GM23248 (cell line): ENCODE measurements around the gene EMP2.

Experiments
- EZH2 ChIP-seq: fragments of 200-600 bp; sonication (generic); IDR thresholded peaks from 2 replicates; pipeline ENCODE4 v1.6.1; 2018; ENCODE audit warnings: antibody characterized with exemption, mild to moderate bottlenecking; ENCODE audit not compliant: insufficient read depth, poor library complexity, severe bottlenecking
- EZH2phosphoT487 ChIP-seq: fragments of 200-600 bp; sonication (generic); IDR thresholded peaks from 2 replicates; pipeline ENCODE4 v1.6.1; 2018; ENCODE audit warnings: antibody characterized with exemption, moderate library complexity, mild to moderate bottlenecking, low read depth; ENCODE audit not compliant: insufficient read depth

DNA sequence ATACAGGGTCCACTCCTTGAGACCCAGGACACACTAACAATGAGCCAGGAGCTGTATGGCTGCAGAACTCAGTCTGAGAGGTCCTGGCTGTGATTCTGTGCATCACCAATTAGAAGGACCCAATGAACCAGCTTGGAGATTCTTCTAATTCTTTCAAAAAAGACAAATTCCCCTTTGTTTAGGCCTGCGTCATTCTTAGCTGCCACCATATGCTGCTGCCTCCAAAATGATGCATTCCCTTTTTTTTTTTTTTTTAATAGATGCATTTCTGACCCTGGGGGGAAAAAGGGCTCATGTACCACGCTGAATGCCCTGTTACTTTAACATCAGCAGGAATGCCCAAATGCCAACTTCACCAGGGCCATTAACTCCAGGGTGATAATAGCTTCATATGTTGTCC is 28.5 kb downstream of the EMP2 start:
- TF ChIP-seq EZH2 (no peak), EZH2phosphoT487 (no peak)
